SK-N-SH treated with all-trans-retinoic acid at 6 μM for 48 hours (cell line): ENCODE data around the gene ROMO1.
"Not testable (repeated sequence)": the region's sequence is repeated elsewhere in the genome, so short reads cannot be mapped to it uniquely, and the experiment has no call there.

ENCODE experiments used
- ATAC-seq: fragments of 200-7000 bp; cut with Tn5 transposase; 3 replicates; pipeline ENCODE4 v1.9.1; 2020; ENCODE audit warnings: mild to moderate bottlenecking, moderate library complexity
- BACH2 ChIP-seq: fragments of 250-450 bp; sonication (Bioruptor Pico); IDR thresholded peaks from 2 replicates; pipeline ENCODE4 v1.9.0; 2021; ENCODE audit warnings: mild to moderate bottlenecking, borderline replicate concordance
- CREB5 ChIP-seq: fragments of 250-450 bp; sonication (Bioruptor Pico); IDR thresholded peaks from 2 replicates; pipeline ENCODE4 v1.5.1; 2020; ENCODE audit warnings: low read depth, mild to moderate bottlenecking, moderate library complexity
- ISL1 ChIP-seq: fragments of 250-450 bp; sonication (Bioruptor Pico); IDR thresholded peaks from 2 replicates; pipeline ENCODE4 v2.1.2; 2022; ENCODE audit warnings: mild to moderate bottlenecking, moderate library complexity
- TSHZ2 ChIP-seq: fragments of 250-450 bp; sonication (Bioruptor Pico); IDR thresholded peaks from 2 replicates; pipeline ENCODE4 v1.5.0; 2020; ENCODE audit warnings: mild to moderate bottlenecking, moderate library complexity

The ROMO1 gene

GRCh38 chr20:35742741-35743523, 43.7 kb downstream of the ROMO1 start (continued):
- TF ChIP-seq TSHZ2 (CRISPR knock-in tag) = no peak
- TF ChIP-seq BACH2 (CRISPR knock-in tag) = no peak

DNA sequence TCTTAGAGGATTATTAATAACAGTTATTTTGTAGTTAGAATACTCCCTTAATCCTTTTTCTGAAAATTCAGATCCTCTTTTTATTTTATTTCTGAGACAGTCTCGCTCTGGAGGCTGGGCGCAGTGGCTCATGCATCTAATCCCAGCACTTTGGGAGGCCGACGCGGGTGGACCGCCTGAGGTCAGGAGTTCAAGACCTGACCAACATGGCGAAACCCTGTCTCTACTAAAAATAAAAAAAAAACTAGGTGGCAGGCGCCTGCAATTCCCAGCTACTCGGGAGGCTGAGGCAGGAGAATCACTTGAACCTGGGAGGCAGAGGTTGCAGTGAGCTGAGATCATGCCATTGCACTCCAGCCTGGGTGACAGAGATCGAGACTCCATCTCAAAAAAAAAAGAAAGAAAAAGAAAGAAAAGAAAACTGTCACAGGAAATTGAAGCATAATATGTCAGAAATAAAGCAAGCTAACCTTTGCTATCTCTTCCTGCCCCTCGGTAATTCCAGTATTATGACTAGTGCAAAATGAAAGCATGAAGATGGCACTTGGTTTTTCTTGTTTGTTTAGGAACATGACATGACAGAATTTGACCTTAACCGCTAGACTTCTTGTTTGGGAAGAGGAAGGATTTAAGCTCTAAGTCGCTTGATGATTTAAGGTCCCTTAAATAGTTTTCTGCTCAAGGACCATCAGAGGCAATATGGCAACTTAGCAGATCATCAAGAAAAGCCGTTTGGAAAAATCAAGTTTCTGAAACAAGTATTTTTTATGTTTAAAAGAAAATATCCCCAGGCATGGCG, 44.7 kb downstream of the ROMO1 start:
- no peak for ATAC-seq
- TF ChIP-seq ISL1 (CRISPR knock-in tag) = no peak
- TF ChIP-seq CREB5 (CRISPR knock-in tag) = no peak

- ATAC-seq = not testable (repeated sequence)
These were observed 45.3 kb downstream of the ROMO1 start for GRCh38 chr20:35744492-35744841.
